ENCODE measurements around the gene MSMO1. TPM values are rescaled to one million over a fixed set of nuclear protein-coding genes. Genes with fewer than 3 reads are reported as not detected.

The MSMO1 gene
- total and polyA plus RNA-seq, 11 donors = 6.0 to 28.4 (median 13.2) TPM

DNA sequence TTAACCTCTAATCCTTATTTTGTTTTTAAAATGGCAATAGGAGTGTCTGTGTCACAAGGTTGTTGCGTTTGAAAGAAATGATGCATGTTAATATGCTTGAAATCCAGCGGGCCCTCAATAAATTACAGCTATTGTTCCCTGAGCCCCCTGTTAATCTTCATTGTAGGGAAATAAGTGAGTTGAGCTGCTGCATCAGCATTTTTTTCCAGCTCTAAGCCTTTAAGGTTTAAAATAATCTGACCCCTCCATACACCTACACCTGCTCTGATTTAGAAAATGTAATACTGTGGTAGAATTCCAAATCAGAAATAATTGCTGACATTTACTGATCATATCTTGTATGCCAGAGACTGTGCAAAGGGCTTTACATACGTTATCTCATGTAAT is 2.6 kb upstream of the MSMO1 start:
- ATAC-seq (no peak), DNase-seq (no peak)
- H3K27me3 ChIP-seq = no peaks in the 10 kb centered on the region
- TF ChIP-seq, protein P1, sequence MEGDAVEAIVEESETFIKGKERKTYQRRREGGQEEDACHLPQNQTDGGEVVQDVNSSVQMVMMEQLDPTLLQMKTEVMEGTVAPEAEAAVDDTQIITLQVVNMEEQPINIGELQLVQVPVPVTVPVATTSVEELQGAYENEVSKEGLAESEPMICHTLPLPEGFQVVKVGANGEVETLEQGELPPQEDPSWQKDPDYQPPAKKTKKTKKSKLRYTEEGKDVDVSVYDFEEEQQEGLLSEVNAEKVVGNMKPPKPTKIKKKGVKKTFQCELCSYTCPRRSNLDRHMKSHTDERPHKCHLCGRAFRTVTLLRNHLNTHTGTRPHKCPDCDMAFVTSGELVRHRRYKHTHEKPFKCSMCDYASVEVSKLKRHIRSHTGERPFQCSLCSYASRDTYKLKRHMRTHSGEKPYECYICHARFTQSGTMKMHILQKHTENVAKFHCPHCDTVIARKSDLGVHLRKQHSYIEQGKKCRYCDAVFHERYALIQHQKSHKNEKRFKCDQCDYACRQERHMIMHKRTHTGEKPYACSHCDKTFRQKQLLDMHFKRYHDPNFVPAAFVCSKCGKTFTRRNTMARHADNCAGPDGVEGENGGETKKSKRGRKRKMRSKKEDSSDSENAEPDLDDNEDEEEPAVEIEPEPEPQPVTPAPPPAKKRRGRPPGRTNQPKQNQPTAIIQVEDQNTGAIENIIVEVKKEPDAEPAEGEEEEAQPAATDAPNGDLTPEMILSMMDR (IDR thresholded peaks at IDR 0.05) = no peak
- TF ChIP-seq POLR2A (IDR thresholded peaks at IDR 0.05) = no peak
- 92 to 99% (median 95%) methylated on average over 3 of the region's 3 CpGs for WGBS, 4 donors
- no peak overlapping the region for H3K4me3 ChIP-seq
- H3K36me3 ChIP-seq = peaks cover 0 to 12% (median 0%) of the 10 kb centered on the region in 9 donors
- H3K27ac ChIP-seq = no peak overlapping the region
- H3K4me1 ChIP-seq = peaks cover 0 to 39% (median 14%) of the 10 kb centered on the region in 12 donors
- intact Hi-C loops (cut with DNase I) = loop anchor here in 7 of 10 donors (2.0 to 10.0 kb wide), 5 partner anchors 116 to 213 kb away; partner anchors contain the start of genes KLHL2 (in 5 of the 7) and TMEM192 (in 2 of the 7)
- no peaks in the 10 kb centered on the region for H3K9me3 ChIP-seq

DNA sequence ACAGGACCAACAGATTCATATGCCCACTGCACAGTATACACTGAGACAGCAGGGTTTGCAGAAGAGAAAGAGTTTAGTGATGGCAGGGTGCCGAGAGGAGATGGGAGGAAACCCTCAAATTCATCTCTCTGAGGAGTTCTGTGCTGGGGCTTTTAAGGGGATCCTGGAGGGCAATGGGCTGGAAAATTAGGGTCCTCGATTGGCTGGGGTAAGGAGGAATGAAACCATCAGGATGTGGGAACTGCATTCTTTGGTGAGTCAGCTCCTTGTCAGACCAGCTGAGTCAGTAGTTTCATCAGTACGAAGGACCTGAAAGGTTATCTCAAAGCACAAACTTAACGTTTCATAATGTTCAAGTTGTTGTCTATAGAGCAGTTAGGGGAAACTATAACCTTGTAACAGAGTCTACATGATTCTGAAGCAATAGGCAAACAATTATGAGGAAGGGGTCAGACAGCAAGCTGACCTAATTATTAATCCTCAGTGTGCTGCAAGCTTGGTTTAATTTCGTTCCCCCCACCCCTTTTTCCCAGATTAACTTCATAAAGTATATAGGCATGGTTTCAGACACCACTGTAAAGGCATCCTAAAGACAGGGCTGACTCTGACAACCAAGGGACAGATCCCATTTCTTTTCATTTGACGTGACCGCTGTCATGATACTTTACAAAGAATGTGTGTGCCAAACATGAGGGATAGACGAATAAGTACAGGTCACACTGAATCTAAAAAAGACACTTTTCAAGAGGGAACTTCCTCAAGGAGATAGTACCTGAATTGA is 1.5 kb upstream of the MSMO1 start:
- Histone ChIP-seq H3K4me1 (peaks cover 0 to 40% (median 15%) of the 10 kb centered on the region in 12 donors), H3K36me3 (peaks cover 0 to 12% (median 0%) of the 10 kb centered on the region in 9 donors), H3K27me3 (no peaks in the 10 kb centered on the region), H3K9me3 (no peaks in the 10 kb centered on the region), H3K4me3 (peak overlapping the region in 7 of 12 donors; percentile 76 to 93 (median 83)), H3K27ac (no peak overlapping the region)
- intact Hi-C loops (cut with DNase I) = loop anchor here in 9 of 10 donors (2.0 to 10.0 kb wide), 7 partner anchors 117 to 214 kb away; partner anchors contain the start of genes KLHL2 (in 6 of the 9) and TMEM192 (in 3 of the 9)
- TF ChIP-seq, protein P1 (IDR thresholded peaks at IDR 0.05) = no peak
- TF ChIP-seq POLR2A (IDR thresholded peaks at IDR 0.05) = no peak
- ATAC-seq (no peak), DNase-seq (no peak)
- WGBS, 4 donors = 59 to 65% (median 60%) methylated on average over 8 of the region's 8 CpGs

DNA sequence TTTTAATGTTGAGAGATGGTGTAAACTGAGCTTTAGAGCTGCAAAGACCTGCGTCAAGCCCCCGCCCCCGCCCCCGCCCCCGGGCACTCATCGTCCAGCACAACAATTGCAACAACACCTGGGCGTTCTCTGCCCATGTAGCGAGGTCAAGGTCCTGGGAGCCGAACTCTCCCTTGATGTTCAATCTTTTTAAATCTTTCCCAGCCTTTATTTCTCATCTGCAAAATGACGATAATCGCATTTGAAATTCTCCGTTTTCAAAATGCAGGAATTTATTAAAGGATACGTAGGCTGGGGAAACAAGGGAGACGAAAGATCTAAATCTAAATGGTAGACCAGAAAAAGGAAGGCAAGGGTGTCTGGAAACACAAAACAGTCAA is 648 bp upstream of the MSMO1 start:
- no peak for ATAC-seq

More for the DNA sequence above, 648 bp upstream of the MSMO1 start:
- Histone ChIP-seq H3K4me1 (peaks cover 0 to 32% (median 15%) of the 10 kb centered on the region in 12 donors), H3K9me3 (no peaks in the 10 kb centered on the region), H3K36me3 (peaks cover 0 to 9% (median 0%) of the 10 kb centered on the region in 9 donors), H3K27me3 (no peaks in the 10 kb centered on the region), H3K27ac (peak overlapping the region; percentile 10 to 86 (median 71)), H3K4me3 (peak overlapping the region; percentile 31 to 95 (median 82))
- peak in 3 of 5 donors; percentile 19 to 27 (median 25) for DNase-seq
- no peak for TF ChIP-seq POLR2A (IDR thresholded peaks at IDR 0.05)
- TF ChIP-seq, protein P1 (IDR thresholded peaks at IDR 0.05) = no peak
- 0 to 3% (median 0%) methylated on average over 14 of the region's 14 CpGs for WGBS, 4 donors
- intact Hi-C loops (cut with DNase I) = loop anchor here in 8 of 10 donors (1.0 to 10.0 kb wide), 7 partner anchors 120 to 215 kb away; partner anchors contain the start of genes KLHL2 (in 7 of the 8) and TMEM192 (in 3 of the 8)

Data from heart left ventricle (tissue), 16 donors.